ENCODE results near the gene CDC20. TPM values are rescaled to one million over a fixed set of nuclear protein-coding genes. Genes with fewer than 3 reads are reported as not detected.

Gene CDC20
- total RNA-seq, result 7.2 and 7.6 TPM in 2 replicates

GRCh38 chr1:43358746-43359693 lies at the start of gene CDC20:
Gene CDC20 (plus strand): TSS chr1:43358981. CDS start chr1:43359216, 235 bp downstream.

DNA sequence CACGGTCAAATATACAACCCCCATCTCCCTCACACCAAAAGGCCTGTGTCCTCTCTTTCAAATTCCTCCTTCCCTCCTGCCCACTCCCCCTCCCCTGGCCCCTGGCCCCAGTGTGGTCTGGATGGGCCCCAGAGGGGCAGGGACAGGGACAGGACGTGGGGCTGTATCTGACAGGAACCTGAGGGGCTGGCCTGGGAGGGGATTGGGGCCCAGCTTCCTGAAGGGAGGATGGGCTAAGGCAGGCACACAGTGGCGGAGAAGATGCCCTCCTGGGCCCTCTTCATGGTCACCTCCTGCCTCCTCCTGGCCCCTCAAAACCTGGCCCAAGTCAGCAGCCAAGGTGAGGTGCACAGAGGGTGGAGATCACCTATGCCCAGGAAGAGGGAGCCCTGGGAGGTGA lies 21.2 kb upstream of the CDC20 start, which contains the start of gene MPL:
Gene MPL (plus strand): TSS at position 231 of the 400 bp plus-strand sequence. CDS start 31 bp downstream, at position 262.

GRCh38 chr1:43367904-43368645 lies 9.3 kb downstream of the CDC20 start, which contains the start of gene ELOVL1:
Gene ELOVL1 (minus strand): TSS chr1:43368011. CDS start chr1:43365609, 2,402 bp downstream.

GRCh38 chr1:43389326-43390313 lies 30.8 kb downstream of the CDC20 start, which contains the start of the genes MED8 and SZT2:
Gene MED8 (minus strand): TSS chr1:43389800. CDS start chr1:43389764, 36 bp downstream.
Gene SZT2 (plus strand): TSS chr1:43389899. CDS start chr1:43389969, 70 bp downstream.

Other genes starting within 250 kb of the CDC20 start
- gene EBNA1BP2, start 186.7 kb upstream of the CDC20 start, total RNA-seq, result 33.5 and 35.7 TPM in 2 replicates
- gene CFAP57, start 186.7 kb upstream of the CDC20 start, total RNA-seq, result 0.61 and 0.81 TPM in 2 replicates
- not detected in 2 replicates for gene TMEM125, start 89.0 kb upstream of the CDC20 start, total RNA-seq
- not detected in 2 replicates for gene C1orf210, start 73.4 kb upstream of the CDC20 start, total RNA-seq
- not detected in 2 replicates for gene TIE1, start 58.0 kb upstream of the CDC20 start, total RNA-seq
- gene MPL, start 21.2 kb upstream of the CDC20 start, total RNA-seq, result 0.65 TPM in 1 of 2 replicates, not detected in the other
- gene ELOVL1, start 9.0 kb downstream of the CDC20 start, total RNA-seq, result 39.9 and 61.0 TPM in 2 replicates
- gene MED8, start 30.8 kb downstream of the CDC20 start, total RNA-seq, result 58.7 and 69.8 TPM in 2 replicates
- gene SZT2, start 30.9 kb downstream of the CDC20 start, total RNA-seq, result 43.7 and 53.1 TPM in 2 replicates
- gene HYI, start 95.0 kb downstream of the CDC20 start, total RNA-seq, result 22.2 and 34.0 TPM in 2 replicates
- 39.7 and 45.4 TPM in 2 replicates for gene PTPRF, start 171.9 kb downstream of the CDC20 start, total RNA-seq

All from hair follicle dermal papilla cell (primary cell).